ENCODE data around the gene ITM2C.

The ITM2C gene

GRCh38 chr2:230849633-230850357, 14.9 kb upstream of the ITM2C start:
- Histone ChIP-seq H3K4me1 (ENCODE audit: control insufficient read depth in 2 of 2, insufficient read depth in 2 of 2, low read length in 2 of 2) (no peaks in the 10 kb centered on the region), H3K9ac (ENCODE audit: low read depth in 1 of 2, low read length in 2 of 2) (no peak overlapping the region), H3K36me3 (ENCODE audit: control insufficient read depth in 2 of 2, insufficient read depth in 2 of 2, low read length in 2 of 2) (no peaks in the 10 kb centered on the region), H3K4me3 (ENCODE audit: low read length in 2 of 2) (no peak overlapping the region), H3K27ac (ENCODE audit: low read depth in 2 of 2, low read length in 2 of 2) (no peak overlapping the region), H3K27me3 (ENCODE audit: control insufficient read depth in 2 of 2, insufficient read depth in 2 of 2, low read length in 2 of 2) (no peaks in the 10 kb centered on the region), H3K9me3 (ENCODE audit: control insufficient read depth in 2 of 2, low read length in 2 of 2) (no peaks in the 10 kb centered on the region)

- Histone ChIP-seq H3K9me3 (ENCODE audit: control insufficient read depth in 2 of 2, low read length in 2 of 2) (no peaks in the 10 kb centered on the region), H3K4me3 (ENCODE audit: low read length in 2 of 2) (no peak overlapping the region), H3K36me3 (ENCODE audit: control insufficient read depth in 2 of 2, insufficient read depth in 2 of 2, low read length in 2 of 2) (no peaks in the 10 kb centered on the region), H3K27me3 (ENCODE audit: control insufficient read depth in 2 of 2, insufficient read depth in 2 of 2, low read length in 2 of 2) (no peaks in the 10 kb centered on the region), H3K9ac (ENCODE audit: low read depth in 1 of 2, low read length in 2 of 2) (no peak overlapping the region), H3K27ac (ENCODE audit: low read depth in 2 of 2, low read length in 2 of 2) (no peak overlapping the region), H3K4me1 (ENCODE audit: control insufficient read depth in 2 of 2, insufficient read depth in 2 of 2, low read length in 2 of 2) (no peaks in the 10 kb centered on the region)
Measured at GRCh38 chr2:230850358-230850658, 14.4 kb upstream of the ITM2C start.

GRCh38 chr2:230852113-230852512, 12.6 kb upstream of the ITM2C start:
- Histone ChIP-seq H3K9ac (ENCODE audit: low read depth in 1 of 2, low read length in 2 of 2) (no peak overlapping the region), H3K4me3 (ENCODE audit: low read length in 2 of 2) (no peak overlapping the region), H3K4me1 (ENCODE audit: control insufficient read depth in 2 of 2, insufficient read depth in 2 of 2, low read length in 2 of 2) (no peaks in the 10 kb centered on the region), H3K9me3 (ENCODE audit: control insufficient read depth in 2 of 2, low read length in 2 of 2) (no peaks in the 10 kb centered on the region), H3K27ac (ENCODE audit: low read depth in 2 of 2, low read length in 2 of 2) (no peak overlapping the region), H3K36me3 (ENCODE audit: control insufficient read depth in 2 of 2, insufficient read depth in 2 of 2, low read length in 2 of 2) (no peaks in the 10 kb centered on the region), H3K27me3 (ENCODE audit: control insufficient read depth in 2 of 2, insufficient read depth in 2 of 2, low read length in 2 of 2) (no peaks in the 10 kb centered on the region)

- Histone ChIP-seq H3K36me3 (ENCODE audit: control insufficient read depth in 2 of 2, insufficient read depth in 2 of 2, low read length in 2 of 2) (no peaks in the 10 kb centered on the region), H3K9me3 (ENCODE audit: control insufficient read depth in 2 of 2, low read length in 2 of 2) (no peaks in the 10 kb centered on the region), H3K27ac (ENCODE audit: low read depth in 2 of 2, low read length in 2 of 2) (no peak overlapping the region), H3K4me3 (ENCODE audit: low read length in 2 of 2) (no peak overlapping the region), H3K9ac (ENCODE audit: low read depth in 1 of 2, low read length in 2 of 2) (no peak overlapping the region), H3K27me3 (ENCODE audit: control insufficient read depth in 2 of 2, insufficient read depth in 2 of 2, low read length in 2 of 2) (peaks cover 0 to 2% of the 10 kb centered on the region in 2 donors), H3K4me1 (ENCODE audit: control insufficient read depth in 2 of 2, insufficient read depth in 2 of 2, low read length in 2 of 2) (peaks cover 10 to 11% of the 10 kb centered on the region in 2 donors)
Measured at GRCh38 chr2:230861552-230862255, 3.0 kb upstream of the ITM2C start.

- H3K36me3 ChIP-seq (ENCODE audit: control insufficient read depth in 2 of 2, insufficient read depth in 2 of 2, low read length in 2 of 2) = no peaks in the 10 kb centered on the region
- peaks cover 0 to 2% of the 10 kb centered on the region in 2 donors for H3K27me3 ChIP-seq (ENCODE audit: control insufficient read depth in 2 of 2, insufficient read depth in 2 of 2, low read length in 2 of 2)
- H3K9me3 ChIP-seq (ENCODE audit: control insufficient read depth in 2 of 2, low read length in 2 of 2) = no peaks in the 10 kb centered on the region
- H3K4me3 ChIP-seq (ENCODE audit: low read length in 2 of 2) = no peak overlapping the region
- H3K4me1 ChIP-seq (ENCODE audit: control insufficient read depth in 2 of 2, insufficient read depth in 2 of 2, low read length in 2 of 2) = peaks cover 16% of the 10 kb centered on the region in 2 donors
- no peak overlapping the region for H3K9ac ChIP-seq (ENCODE audit: low read depth in 1 of 2, low read length in 2 of 2)
- H3K27ac ChIP-seq (ENCODE audit: low read depth in 2 of 2, low read length in 2 of 2) = no peak overlapping the region
Measured at GRCh38 chr2:230862292-230862691, 2.5 kb upstream of the ITM2C start.

GRCh38 chr2:230863031-230863430, 1.7 kb upstream of the ITM2C start:
- Histone ChIP-seq H3K9me3 (ENCODE audit: control insufficient read depth in 2 of 2, low read length in 2 of 2) (no peaks in the 10 kb centered on the region), H3K27me3 (ENCODE audit: control insufficient read depth in 2 of 2, insufficient read depth in 2 of 2, low read length in 2 of 2) (no peaks in the 10 kb centered on the region), H3K4me3 (ENCODE audit: low read length in 2 of 2) (no peak overlapping the region), H3K27ac (ENCODE audit: low read depth in 2 of 2, low read length in 2 of 2) (no peak overlapping the region), H3K9ac (ENCODE audit: low read depth in 1 of 2, low read length in 2 of 2) (no peak overlapping the region), H3K4me1 (ENCODE audit: control insufficient read depth in 2 of 2, insufficient read depth in 2 of 2, low read length in 2 of 2) (peaks cover 23 to 24% of the 10 kb centered on the region in 2 donors), H3K36me3 (ENCODE audit: control insufficient read depth in 2 of 2, insufficient read depth in 2 of 2, low read length in 2 of 2) (no peaks in the 10 kb centered on the region)

- no peak overlapping the region for H3K27ac ChIP-seq (ENCODE audit: low read depth in 2 of 2, low read length in 2 of 2)
- H3K9ac ChIP-seq (ENCODE audit: low read depth in 1 of 2, low read length in 2 of 2) = no peak overlapping the region
- H3K27me3 ChIP-seq (ENCODE audit: control insufficient read depth in 2 of 2, insufficient read depth in 2 of 2, low read length in 2 of 2) = no peaks in the 10 kb centered on the region
- H3K36me3 ChIP-seq (ENCODE audit: control insufficient read depth in 2 of 2, insufficient read depth in 2 of 2, low read length in 2 of 2) = peaks cover 0 to 1% of the 10 kb centered on the region in 2 donors
- peaks cover 28 to 29% of the 10 kb centered on the region in 2 donors for H3K4me1 ChIP-seq (ENCODE audit: control insufficient read depth in 2 of 2, insufficient read depth in 2 of 2, low read length in 2 of 2)
- H3K9me3 ChIP-seq (ENCODE audit: control insufficient read depth in 2 of 2, low read length in 2 of 2) = no peaks in the 10 kb centered on the region
- H3K4me3 ChIP-seq (ENCODE audit: low read length in 2 of 2) = no peak overlapping the region
Measured at GRCh38 chr2:230863442-230864121, 1.2 kb upstream of the ITM2C start.

GRCh38 chr2:230864122-230864604, 579 bp upstream of the ITM2C start:
- peaks cover 34 to 35% of the 10 kb centered on the region in 2 donors for H3K4me1 ChIP-seq (ENCODE audit: control insufficient read depth in 2 of 2, insufficient read depth in 2 of 2, low read length in 2 of 2)
- H3K27ac ChIP-seq (ENCODE audit: low read depth in 2 of 2, low read length in 2 of 2) = peak overlapping the region; percentile 56 to 69
- H3K36me3 ChIP-seq (ENCODE audit: control insufficient read depth in 2 of 2, insufficient read depth in 2 of 2, low read length in 2 of 2) = peaks cover 2 to 7% of the 10 kb centered on the region in 2 donors
- H3K27me3 ChIP-seq (ENCODE audit: control insufficient read depth in 2 of 2, insufficient read depth in 2 of 2, low read length in 2 of 2) = no peaks in the 10 kb centered on the region
- H3K4me3 ChIP-seq (ENCODE audit: low read length in 2 of 2) = peak overlapping the region; percentile 77 to 86
- H3K9me3 ChIP-seq (ENCODE audit: control insufficient read depth in 2 of 2, low read length in 2 of 2) = no peaks in the 10 kb centered on the region
- H3K9ac ChIP-seq (ENCODE audit: low read depth in 1 of 2, low read length in 2 of 2) = peak overlapping the region; percentile 34 to 99

- peaks cover 46% of the 10 kb centered on the region in 2 donors for H3K4me1 ChIP-seq (ENCODE audit: control insufficient read depth in 2 of 2, insufficient read depth in 2 of 2, low read length in 2 of 2)
- H3K9me3 ChIP-seq (ENCODE audit: control insufficient read depth in 2 of 2, low read length in 2 of 2) = no peaks in the 10 kb centered on the region
- peak overlapping the region; percentile 86 to 90 for H3K4me3 ChIP-seq (ENCODE audit: low read length in 2 of 2)
- H3K27ac ChIP-seq (ENCODE audit: low read depth in 2 of 2, low read length in 2 of 2) = peak overlapping the region; percentile 96 to 99
- peak overlapping the region; percentile 89 to 99 for H3K9ac ChIP-seq (ENCODE audit: low read depth in 1 of 2, low read length in 2 of 2)
- H3K27me3 ChIP-seq (ENCODE audit: control insufficient read depth in 2 of 2, insufficient read depth in 2 of 2, low read length in 2 of 2) = no peaks in the 10 kb centered on the region
- H3K36me3 ChIP-seq (ENCODE audit: control insufficient read depth in 2 of 2, insufficient read depth in 2 of 2, low read length in 2 of 2) = peaks cover 2 to 10% of the 10 kb centered on the region in 2 donors
Measured at GRCh38 chr2:230865307-230865765, 594 bp downstream of the ITM2C start.
